GM23338 (cell line): ENCODE data around the gene DCTN1. TPM values are rescaled to one million over a fixed set of nuclear protein-coding genes. Genes with fewer than 3 reads are reported as not detected.
A peak's percentile ranks its signal among the peaks of the same experiment; 100 is the strongest.

Experiments
- ATAC-seq: fragments of 200-7000 bp; cut with Tn5 transposase; 3 replicates; pipeline ENCODE4 v1.9.1; 2020
- DNase-seq: peaks from one replicate; pipeline ENCODE4 v3.0.0-alpha.2; 2015; ENCODE audit warnings: low spot score
- H2AFZ ChIP-seq: fragments of 200-600 bp; sonication (generic); 2 replicates; pipeline ENCODE4 v1.8.0; 2016; ENCODE audit warnings: antibody characterized with exemption, mild to moderate bottlenecking, moderate library complexity
- H3F3A ChIP-seq: fragments of 200-600 bp; sonication (generic); replicated peaks from 2 replicates; pipeline ENCODE4 v1.8.0; 2017; ENCODE audit warnings: antibody characterized with exemption, mixed run types, low read depth
- H3K27ac ChIP-seq: fragments of 200-600 bp; sonication (generic); 2 replicates; pipeline ENCODE4 v1.6.1; 2016; ENCODE audit warnings: low read depth
- H3K27me3 ChIP-seq: fragments of 200-600 bp; sonication (generic); 2 replicates; pipeline ENCODE4 v1.8.0; 2016; ENCODE audit warnings: mild to moderate bottlenecking, mixed run types, moderate library complexity; ENCODE audit not compliant: insufficient read depth
- H3K36me3 ChIP-seq: fragments of 200-600 bp; sonication (generic); 2 replicates; pipeline ENCODE4 v1.8.0; 2016; ENCODE audit warnings: mild to moderate bottlenecking; ENCODE audit not compliant: insufficient read depth
- H3K4me1 ChIP-seq: fragments of 200-600 bp; sonication (generic); 2 replicates; pipeline ENCODE4 v1.8.0; 2016; ENCODE audit warnings: mild to moderate bottlenecking, moderate library complexity; ENCODE audit not compliant: insufficient read depth
- H3K4me2 ChIP-seq: fragments of 200-600 bp; sonication (generic); 2 replicates; pipeline ENCODE4 v1.7.1; 2017; ENCODE audit warnings: mixed run types
- H3K4me3 ChIP-seq: fragments of 200-600 bp; sonication (generic); 2 replicates; pipeline ENCODE4 v1.6.1; 2016; ENCODE audit warnings: mixed run types
- H3K79me2 ChIP-seq: fragments of 200-600 bp; sonication (generic); replicated peaks from 2 replicates; pipeline ENCODE4 v1.8.0; 2017; ENCODE audit warnings: mild to moderate bottlenecking; ENCODE audit not compliant: insufficient read depth
- H3K9me2 ChIP-seq: fragments of 200-600 bp; sonication (generic); 2 replicates; pipeline ENCODE4 v1.8.0; 2017; ENCODE audit not compliant: insufficient read depth
- H4K20me1 ChIP-seq: fragments of 200-600 bp; sonication (generic); replicated peaks from 2 replicates; pipeline ENCODE4 v1.8.0; 2017; ENCODE audit warnings: mild to moderate bottlenecking; ENCODE audit not compliant: insufficient read depth
- H3K27ac Mint-ChIP-seq: 2 replicates; pipeline ENCODE4 v1.8.0; 2020; ENCODE audit warnings: inconsistent platforms, mild to moderate bottlenecking, moderate library complexity, mixed read lengths
- H3K27me3 Mint-ChIP-seq: 3 replicates; pipeline ENCODE4 v1.8.0; 2022; ENCODE audit warnings: low read depth, mild to moderate bottlenecking, moderate library complexity, mixed read lengths, inconsistent platforms; ENCODE audit not compliant: insufficient read depth, poor library complexity
- H3K36me3 Mint-ChIP-seq: 3 replicates; pipeline ENCODE4 v1.8.0; 2021; ENCODE audit warnings: low read depth, mild to moderate bottlenecking, inconsistent platforms, moderate library complexity, mixed read lengths
- H3K4me1 Mint-ChIP-seq: 3 replicates; pipeline ENCODE4 v1.8.0; 2020; ENCODE audit warnings: mild to moderate bottlenecking, inconsistent platforms, mixed read lengths
- H3K4me3 Mint-ChIP-seq: 3 replicates; pipeline ENCODE4 v1.8.0; 2021; ENCODE audit warnings: moderate library complexity, mild to moderate bottlenecking, inconsistent platforms, mixed read lengths
- H3K9me3 Mint-ChIP-seq: 3 replicates; pipeline ENCODE4 v1.8.0; 2020; ENCODE audit warnings: moderate library complexity, mild to moderate bottlenecking, inconsistent platforms, mixed read lengths
- CREB1 ChIP-seq: fragments of 250-450 bp; sonication (Bioruptor Pico); IDR thresholded peaks from 2 replicates; pipeline ENCODE4 v1.5.0; 2020; ENCODE audit warnings: low read depth, mild to moderate bottlenecking, moderate library complexity
- CTCF ChIP-seq, 2 experiments: fragments of 200-600 bp in 1 of 2; sonication (generic) in 1 of 2; conservative IDR thresholded peaks; 2 replicates each; pipeline versions ENCODE4 v1.5.1 to v1.6.1; 2016 to 2017; ENCODE audit warnings: antibody characterized with exemption in 2 of 2, low read depth in 2 of 2, mild to moderate bottlenecking in 2 of 2, moderate library complexity in 1 of 2
- ETS1 ChIP-seq: IDR thresholded peaks from 2 replicates; pipeline ENCODE4 v1.6.1; 2016; ENCODE audit warnings: antibody characterized with exemption
- EZH2phosphoT487 ChIP-seq: fragments of 200-600 bp; sonication (generic); IDR thresholded peaks from one replicate; pipeline ENCODE4 v1.8.1; 2018; ENCODE audit warnings: antibody characterized with exemption; ENCODE audit not compliant: unreplicated experiment
- JUNB ChIP-seq: IDR thresholded peaks from one replicate; pipeline ENCODE4 v1.6.1; 2016; ENCODE audit warnings: antibody characterized with exemption; ENCODE audit not compliant: unreplicated experiment
- NANOG ChIP-seq: IDR thresholded peaks from 2 replicates; pipeline ENCODE4 v1.6.1; 2016; ENCODE audit warnings: antibody characterized with exemption, borderline replicate concordance
- POLR2AphosphoS5 ChIP-seq: IDR thresholded peaks from 2 replicates; pipeline ENCODE4 v1.6.1; 2016; ENCODE audit warnings: antibody characterized with exemption, low read depth
- REST ChIP-seq: IDR thresholded peaks from one replicate; pipeline ENCODE4 v1.6.1; 2018; ENCODE audit warnings: antibody characterized with exemption; ENCODE audit not compliant: unreplicated experiment
- STAT1 ChIP-seq: IDR thresholded peaks from one replicate; pipeline ENCODE4 v1.6.1; 2016; ENCODE audit warnings: antibody characterized with exemption; ENCODE audit not compliant: unreplicated experiment
- ZNF114 ChIP-seq: fragments of 250-450 bp; sonication (Bioruptor Pico); IDR thresholded peaks from 2 replicates; pipeline ENCODE4 v1.5.0; 2020; ENCODE audit warnings: mild to moderate bottlenecking, moderate library complexity
- ZNF331 ChIP-seq: fragments of 250-450 bp; sonication (Bioruptor Pico); IDR thresholded peaks from 2 replicates; pipeline ENCODE4 v1.5.0; 2020; ENCODE audit warnings: low read depth, mild to moderate bottlenecking, moderate library complexity
- ZNF462 ChIP-seq: fragments of 250-450 bp; sonication (Bioruptor Pico); IDR thresholded peaks from 2 replicates; pipeline ENCODE4 v1.5.0; 2020; ENCODE audit warnings: mild to moderate bottlenecking, moderate library complexity
- polyA plus RNA-seq: library from polyadenylated mRNA; unstranded; fragments of >200 nt; fragmentation: Nextera tagmentation; extraction: Ambion mirVana; gene quantifications from 2 replicates; pipeline ENCODE4 v1.2.1, GENCODE V29; 2016
- total RNA-seq: library from RNA; depleted of rRNA; stranded (reverse); fragments of >200 nt; shearing (Covaris generic); gene quantifications from 2 replicates; pipeline ENCODE4 v1.2.3, GENCODE V29; 2014

Gene DCTN1
- total and polyA plus RNA-seq, 2 experiments from 2014 or later, result 108 to 145 TPM

GRCh38 chr2:74328573-74328972 lies 51.5 kb downstream of the DCTN1 start (continued):
- TF ChIP-seq ZNF462 (no peak), POLR2AphosphoS5 (no peak), ZNF331 (CRISPR knock-in tag) (no peak), ETS1 (no peak), NANOG (no peak)

- Histone ChIP-seq H3K4me3 (no peak overlapping the region), H3F3A (no peaks in the 10 kb centered on the region), H2AFZ (0 out of 2 replicates have a peak overlapping the region, but pooled peaks have one; percentile 33), H3K4me1 (no peaks in the 10 kb centered on the region), H3K79me2 (no peaks in the 10 kb centered on the region), H3K27me3 (no peaks in the 10 kb centered on the region), H3K36me3 (no peaks in the 10 kb centered on the region), H3K9me2 (no peaks in the 10 kb centered on the region), H3K27ac (no peak overlapping the region), H4K20me1 (no peaks in the 10 kb centered on the region), H3K4me2 (no peak overlapping the region)
- no peaks in the 10 kb centered on the region for H3K9me3 Mint-ChIP-seq
- H3K4me1 Mint-ChIP-seq, result peaks cover 5% of the 10 kb centered on the region; the same call in 1 of the 3 replicates
- H3K27ac Mint-ChIP-seq, result no peak overlapping the region
- no peaks in the 10 kb centered on the region for H3K36me3 Mint-ChIP-seq
- H3K4me3 Mint-ChIP-seq, result no peak overlapping the region
- DNase-seq, result peak; percentile 42
- TF ChIP-seq STAT1 (no peak), JUNB (no peak), CTCF (conservative IDR thresholded peaks at IDR 0.05; ENCODE audit: low read depth in 2 of 2) (no peak), CREB1 (CRISPR knock-in tag) (no peak), REST (no peak), ZNF331 (CRISPR knock-in tag) (no peak), ETS1 (no peak), POLR2AphosphoS5 (no peak), EZH2phosphoT487 (no peak), ZNF114 (CRISPR knock-in tag) (no peak)
- no peaks in the 10 kb centered on the region for H3K27me3 Mint-ChIP-seq
- ATAC-seq, result peak; percentile 95
These were observed 52.0 kb downstream of the DCTN1 start for GRCh38 chr2:74328074-74328473.
